Gastroesophageal sphincter (tissue), 3 donors: ENCODE data around the gene TAS1R3.

Experiments used
- CTCF ChIP-seq, 4 experiments: fragments of 200-600 bp in 2 of 4; fragments of 450-650 bp in 2 of 4; sonication (generic) in 1 of 4; IDR thresholded peaks; one replicate each; pipeline ENCODE4 v1.5.1; 2017 to 2019; ENCODE audit warnings: antibody characterized with exemption in 4 of 4, mild to moderate bottlenecking in 2 of 4, moderate library complexity in 2 of 4
- POLR2A ChIP-seq, 2 donors: fragments of 450-650 bp; IDR thresholded peaks; one replicate each; pipeline ENCODE4 v1.6.1; 2017; ENCODE audit warnings: antibody characterized with exemption in 2 of 2, mild to moderate bottlenecking in 2 of 2, moderate library complexity in 1 of 2

- TF ChIP-seq POLR2A (IDR thresholded peaks at IDR 0.05): no peak
- no peak for TF ChIP-seq CTCF (IDR thresholded peaks at IDR 0.05)
These were observed 12.9 kb upstream of the TAS1R3 start for GRCh38 chr1:1318131-1318652.
